ENCODE measurements around the gene GAREM2.

Gene GAREM2

DNA sequence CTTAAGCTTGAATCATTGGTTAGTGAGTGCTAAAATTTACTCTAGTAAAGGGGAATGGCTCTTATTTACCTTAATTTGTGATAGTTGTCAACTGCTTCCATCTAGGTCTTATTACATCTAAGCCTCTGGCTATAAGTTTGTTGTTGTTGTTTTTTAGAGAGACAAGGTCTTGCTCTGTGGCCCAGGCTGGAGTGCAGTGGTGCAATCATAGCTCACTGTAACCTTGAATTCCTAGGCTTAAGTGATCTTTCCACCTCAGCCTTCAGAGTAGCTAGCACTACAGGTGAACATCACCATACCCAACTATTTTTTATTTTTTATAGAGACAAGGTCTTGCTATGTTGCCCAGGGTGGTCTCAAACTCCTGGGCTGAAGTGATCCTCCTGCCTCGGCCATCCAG lies 65.0 kb downstream of the GAREM2 start:
- no peak for DNase-seq (ENCODE audit: low spot score)

GRCh38 chr2:26238311-26238958 lies 65.5 kb downstream of the GAREM2 start:
- DNase-seq (ENCODE audit: low spot score) = no peak
